ENCODE measurements around the gene RPS26.

Gene RPS26

DNA sequence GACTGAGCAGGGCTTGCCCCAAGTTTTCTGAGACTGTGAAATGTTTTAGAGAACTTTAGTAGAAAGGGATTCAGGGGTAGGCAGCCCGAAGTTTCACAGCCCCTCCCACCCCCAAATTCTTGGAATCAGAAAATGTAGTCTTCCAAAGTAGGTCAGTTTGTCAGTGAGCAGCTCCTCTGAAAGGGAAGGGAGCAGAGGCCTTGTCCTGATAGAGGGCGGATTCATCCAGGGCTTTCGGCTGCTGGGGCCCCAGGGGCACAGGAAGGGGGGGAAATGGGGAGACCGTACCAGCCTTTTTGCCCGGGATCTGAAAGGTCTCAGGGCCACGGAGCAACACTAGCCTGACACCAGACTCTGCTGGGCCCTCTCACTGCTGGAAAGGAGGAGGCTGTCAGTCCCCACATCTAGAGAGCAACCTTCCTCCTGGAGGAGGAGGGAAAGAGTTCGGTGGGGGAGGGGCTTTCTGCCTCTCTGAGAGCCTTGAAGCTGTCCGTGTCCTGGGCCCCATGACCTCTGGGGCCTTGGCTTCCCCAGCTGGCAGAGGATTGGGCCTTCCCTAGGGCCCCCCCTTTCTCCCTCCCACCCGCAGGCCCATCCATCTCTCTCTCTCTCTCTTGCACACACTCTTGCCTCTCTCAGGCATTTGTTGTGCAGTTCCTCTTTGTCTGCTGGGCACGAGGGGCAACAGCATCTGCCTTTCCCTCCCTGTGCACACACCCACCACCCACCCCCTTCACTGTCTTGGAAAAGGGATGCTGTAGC lies 21.1 kb upstream of the RPS26 start, which contains the start of gene IKZF4:
IKZF4 (plus strand) TSS at position 621 of the 762 bp plus-strand sequence. CDS start 451 bp downstream, outside the sequence.
- POLR2A ChIA-PET: interaction anchor here (0.6 kb wide), 1 partner anchor 47 kb away, joined by 3 read pairs; the partner anchor contains the start of gene RAB5B
- H3K4me3 ChIP-seq (ENCODE audit: low read depth, low read length): peak within 1 kb of the TSS; percentile 49
- no peak for DNase-seq (ENCODE audit: low read depth, low spot score)
- TF ChIP-seq, protein P1, sequence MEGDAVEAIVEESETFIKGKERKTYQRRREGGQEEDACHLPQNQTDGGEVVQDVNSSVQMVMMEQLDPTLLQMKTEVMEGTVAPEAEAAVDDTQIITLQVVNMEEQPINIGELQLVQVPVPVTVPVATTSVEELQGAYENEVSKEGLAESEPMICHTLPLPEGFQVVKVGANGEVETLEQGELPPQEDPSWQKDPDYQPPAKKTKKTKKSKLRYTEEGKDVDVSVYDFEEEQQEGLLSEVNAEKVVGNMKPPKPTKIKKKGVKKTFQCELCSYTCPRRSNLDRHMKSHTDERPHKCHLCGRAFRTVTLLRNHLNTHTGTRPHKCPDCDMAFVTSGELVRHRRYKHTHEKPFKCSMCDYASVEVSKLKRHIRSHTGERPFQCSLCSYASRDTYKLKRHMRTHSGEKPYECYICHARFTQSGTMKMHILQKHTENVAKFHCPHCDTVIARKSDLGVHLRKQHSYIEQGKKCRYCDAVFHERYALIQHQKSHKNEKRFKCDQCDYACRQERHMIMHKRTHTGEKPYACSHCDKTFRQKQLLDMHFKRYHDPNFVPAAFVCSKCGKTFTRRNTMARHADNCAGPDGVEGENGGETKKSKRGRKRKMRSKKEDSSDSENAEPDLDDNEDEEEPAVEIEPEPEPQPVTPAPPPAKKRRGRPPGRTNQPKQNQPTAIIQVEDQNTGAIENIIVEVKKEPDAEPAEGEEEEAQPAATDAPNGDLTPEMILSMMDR (IDR thresholded peaks at IDR 0.05; ENCODE audit: insufficient read depth, low read length, missing control alignments): no peak
- CTCF ChIA-PET: interaction anchor here (1.1 to 6.3 kb wide), 6 partner anchors 8 to 282 kb away, joined by 3 to 47 read pairs (median 4); partner anchors contain the start of gene SUOX

DNA sequence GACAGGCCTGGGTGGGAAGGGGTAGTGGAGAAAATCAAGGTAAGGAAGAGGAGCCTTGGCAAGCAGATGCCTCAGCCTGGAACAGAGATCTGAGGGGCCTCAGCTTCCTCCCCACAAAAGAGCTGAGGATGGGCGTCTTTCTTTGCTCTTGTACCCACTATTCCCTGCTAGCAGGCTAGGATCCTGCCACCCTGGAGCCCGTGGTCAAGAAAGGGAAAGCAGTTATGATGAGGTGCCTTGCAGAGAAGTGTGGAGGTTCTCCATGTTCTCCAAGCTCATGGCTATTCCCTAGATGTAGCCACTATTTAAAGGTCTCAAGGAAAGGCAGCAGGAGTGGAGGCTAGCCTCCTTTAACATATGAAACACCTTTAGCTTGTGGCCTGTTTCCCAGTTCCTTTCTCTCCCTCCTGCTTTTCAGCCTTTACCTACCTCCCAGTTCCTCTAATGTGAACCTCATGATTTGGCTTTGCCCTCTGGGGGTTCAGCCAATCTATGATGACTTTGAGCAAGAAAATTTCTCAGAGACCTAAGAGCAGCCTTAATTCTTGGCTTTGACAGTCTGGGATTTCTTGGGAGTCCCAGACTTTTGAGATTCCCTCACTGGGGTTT lies 19.7 kb upstream of the RPS26 start:
- H3K4me3 ChIP-seq (ENCODE audit: low read depth, low read length): peak overlapping the region; percentile 49
- DNase-seq (ENCODE audit: low read depth, low spot score): no peak
- TF ChIP-seq, protein P1 (IDR thresholded peaks at IDR 0.05; ENCODE audit: insufficient read depth, low read length, missing control alignments): no peak
- CTCF ChIA-PET: interaction anchor here (0.6 to 6.3 kb wide), 6 partner anchors 7 to 283 kb away, joined by 3 to 47 read pairs (median 4); partner anchors contain the start of gene SUOX
- POLR2A ChIA-PET: interaction anchor here (0.9 kb wide), 1 partner anchor 15 kb away, joined by 3 read pairs; no protein-coding TSS in a partner anchor

DNA sequence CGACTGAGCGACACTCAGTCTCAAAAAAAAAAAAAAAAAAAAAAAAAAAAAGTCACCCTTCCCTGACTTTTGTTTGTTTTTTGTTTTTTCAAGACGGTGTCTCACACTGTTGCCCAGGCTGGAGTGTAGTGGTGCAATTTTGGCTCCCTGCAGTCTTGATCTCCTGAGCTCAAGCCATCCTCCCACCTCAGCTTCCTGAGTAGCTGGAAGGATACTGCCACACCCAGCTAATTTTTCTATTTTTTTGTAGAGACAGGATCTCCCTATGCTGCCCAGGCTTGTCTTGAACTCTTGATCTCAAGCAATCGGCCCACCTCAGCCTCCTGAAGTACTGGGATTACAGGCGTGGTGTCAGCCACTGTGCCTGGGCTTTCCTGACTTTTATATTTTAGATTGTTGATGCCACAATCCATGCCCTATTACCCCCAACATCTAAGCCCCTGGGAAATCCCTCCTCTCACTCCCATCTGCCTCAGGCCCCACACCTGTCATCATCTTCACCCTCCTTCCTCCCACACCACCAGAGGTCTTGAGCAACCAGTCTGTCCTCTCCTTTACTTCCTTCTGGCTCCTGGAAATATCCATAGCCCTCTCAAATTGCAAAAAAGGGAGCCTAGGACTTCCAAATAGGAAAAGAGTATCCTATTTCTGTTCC lies 13.1 kb upstream of the RPS26 start:
- ChIA-PET POLR2A (interaction anchor here (0.7 to 1.2 kb wide), 5 partner anchors 12 to 238 kb away, joined by 3 to 5 read pairs (median 3); partner anchors contain the start of gene RPS26), CTCF (interaction anchor here (0.7 to 9.0 kb wide), 20 partner anchors 9 to 289 kb away, joined by 3 to 168 read pairs (median 8); partner anchors contain the start of genes GDF11, IKZF4, RAB5B and SUOX)
- TF ChIP-seq, protein P1 (IDR thresholded peaks at IDR 0.05; ENCODE audit: insufficient read depth, low read length, missing control alignments): no peak
- DNase-seq (ENCODE audit: low read depth, low spot score): no peak
- H3K4me3 ChIP-seq (ENCODE audit: low read depth, low read length): no peak overlapping the region

DNA sequence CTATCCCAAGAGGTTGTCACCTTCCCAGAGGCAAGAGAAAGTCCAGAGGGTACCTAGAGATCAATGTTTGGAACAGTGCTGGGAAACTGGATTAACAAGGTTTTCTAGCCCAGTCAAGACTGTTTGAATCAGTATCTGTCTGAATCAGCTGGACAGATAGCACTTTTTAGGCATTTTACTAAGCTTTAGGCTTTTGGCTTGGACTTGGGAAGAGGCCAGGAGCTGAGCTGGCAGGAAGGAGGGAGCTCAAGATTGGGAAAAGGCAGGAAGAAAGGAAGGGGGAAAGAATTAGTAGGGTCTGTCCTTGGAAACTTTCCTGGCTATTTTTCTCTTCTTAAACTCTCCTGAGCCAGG lies 12.6 kb upstream of the RPS26 start:
- TF ChIP-seq, protein P1 (IDR thresholded peaks at IDR 0.05; ENCODE audit: insufficient read depth, low read length, missing control alignments): no peak
- ChIA-PET CTCF (interaction anchor here (0.6 to 9.0 kb wide), 25 partner anchors 10 to 304 kb away, joined by 3 to 168 read pairs (median 5); partner anchors contain the start of genes DGKA, GDF11, IKZF4 and RAB5B), POLR2A (interaction anchor here (0.7 to 1.2 kb wide), 7 partner anchors 11 to 291 kb away, joined by 3 to 5 read pairs (median 3); partner anchors contain the start of gene RPS26)
- no peak overlapping the region for H3K4me3 ChIP-seq (ENCODE audit: low read depth, low read length)
- no peak for DNase-seq (ENCODE audit: low read depth, low spot score)

DNA sequence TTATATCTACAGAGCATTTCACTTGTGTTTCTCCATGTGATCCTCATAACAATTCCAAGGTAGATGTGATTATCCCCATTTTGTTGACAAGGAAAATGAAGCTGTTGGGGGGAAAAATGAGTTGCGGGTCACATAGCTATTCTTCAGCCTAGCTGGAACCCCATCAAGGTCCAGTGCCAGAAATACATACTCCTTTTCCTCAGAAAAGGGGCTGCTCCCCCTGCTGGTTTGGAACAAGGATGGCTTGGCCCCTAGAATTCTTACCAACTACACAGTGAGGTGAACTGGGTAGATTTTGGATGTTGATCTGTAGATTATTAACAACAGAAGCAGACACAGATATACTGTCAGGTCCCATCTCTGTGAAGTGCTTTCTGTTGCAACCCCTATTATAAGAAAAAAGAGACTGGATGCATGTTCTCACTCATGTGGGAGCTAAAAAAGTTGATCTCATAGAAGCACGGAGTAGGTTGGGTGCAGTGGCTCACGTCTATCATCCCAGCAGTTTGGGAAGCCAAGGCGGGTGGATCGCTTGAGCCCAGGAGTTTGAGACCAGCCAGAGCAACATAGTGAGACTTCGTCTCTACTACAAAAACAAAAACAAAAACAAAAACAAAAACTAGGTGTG lies 11.9 kb upstream of the RPS26 start:
- DNase-seq (ENCODE audit: low read depth, low spot score): no peak
- TF ChIP-seq, protein P1 (IDR thresholded peaks at IDR 0.05; ENCODE audit: insufficient read depth, low read length, missing control alignments): peak; percentile 82
- H3K4me3 ChIP-seq (ENCODE audit: low read depth, low read length): no peak overlapping the region
- CTCF ChIA-PET: interaction anchor here (0.6 to 9.0 kb wide), 27 partner anchors 10 to 305 kb away, joined by 3 to 168 read pairs (median 5); partner anchors contain the start of genes DGKA, GDF11, IKZF4 and RAB5B
- POLR2A ChIA-PET: interaction anchor here (0.7 to 1.2 kb wide), 5 partner anchors 11 to 292 kb away, joined by 3 to 5 read pairs (median 4); no protein-coding TSS in a partner anchor
